ENCODE measurements around the gene GAB4. TPM values are rescaled to one million over a fixed set of nuclear protein-coding genes. Genes with fewer than 3 reads are reported as not detected.

Gene GAB4
- total and polyA plus RNA-seq, 2 of the 8 experiments (the other 6 are each of a cell fraction or from before 2014, with no cell fraction given) = 0.03 to 0.17 TPM

GRCh38 chr22:16968218-16968595 lies 39.8 kb downstream of the GAB4 start:
- Histone ChIP-seq H3K36me3 (ENCODE audit: control insufficient read depth in 2 of 4, insufficient read depth in 4 of 4, low read length in 3 of 4) (no peaks in the 10 kb centered on the region), H3K27ac (ENCODE audit: low read depth, low read length) (no peak overlapping the region), H3K23ac (ENCODE audit: insufficient read length) (no peak overlapping the region), H3K4me1 (replicated peaks in 1 of 4; ENCODE audit: control insufficient read depth in 3 of 4, insufficient read depth in 4 of 4, low read length in 3 of 4) (no peaks in the 10 kb centered on the region), H3K4me2 (ENCODE audit: insufficient read depth in 1 of 2, low read depth in 2 of 2, low read length in 2 of 2) (no peak overlapping the region), H3K9ac (replicated peaks in 1 of 4; ENCODE audit: extremely low read depth in 1 of 4, low read depth in 3 of 4, low read length in 3 of 4) (no peak overlapping the region), H4K20me1 (replicated peaks in 1 of 2; ENCODE audit: control insufficient read depth in 1 of 2, insufficient read depth in 2 of 2, low read length in 2 of 2) (no peaks in the 10 kb centered on the region), H3K23me2 (ENCODE audit: low read depth, low read length) (no peaks in the 10 kb centered on the region), H2AFZ (ENCODE audit: low read length) (no peak overlapping the region), H3K79me2 (ENCODE audit: control insufficient read depth in 1 of 2, insufficient read depth in 2 of 2, low read length in 2 of 2) (no peaks in the 10 kb centered on the region), H2BK15ac (ENCODE audit: low read length) (no peak overlapping the region), H3K27me3 (replicated peaks in 1 of 4; ENCODE audit: control insufficient read depth in 3 of 4, extremely low read depth in 1 of 4, insufficient read depth in 3 of 4, low read length in 3 of 4) (no peaks in the 10 kb centered on the region; a peak in 1 of 7 replicates), H2BK5ac (ENCODE audit: low read depth, low read length) (no peak overlapping the region), H3K18ac (ENCODE audit: extremely low read depth, low read length) (no peak overlapping the region), H3K4me3 (ENCODE audit: extremely low read depth in 1 of 4, insufficient read depth in 2 of 4, low read depth in 3 of 4, low read length in 4 of 4) (no peak overlapping the region), H3K14ac (ENCODE audit: insufficient read length) (no peak overlapping the region), H3K56ac (replicated peaks; ENCODE audit: insufficient read length, low read depth, low read length) (no peak overlapping the region), H4K8ac (ENCODE audit: extremely low read depth, insufficient read depth, low read length) (no peak overlapping the region; the same call in 1 of the 2 replicates), H3K4ac (replicated peaks; ENCODE audit: insufficient read length, low read depth, low read length) (no peak overlapping the region), H2BK20ac (ENCODE audit: low read length) (no peak overlapping the region), H3K9me3 (ENCODE audit: insufficient read depth in 2 of 2, low read depth in 1 of 2, low read length in 1 of 2) (peaks cover 65 to 82% of the 10 kb centered on the region in 2 experiments), H2AK5ac (ENCODE audit: low read depth, low read length) (no peak overlapping the region), H2BK12ac (ENCODE audit: low read depth, low read length) (no peak overlapping the region), H3K79me1 (ENCODE audit: low read depth, low read length) (no peaks in the 10 kb centered on the region), H2BK120ac (replicated peaks; ENCODE audit: low read depth, low read length) (no peak overlapping the region), H4K5ac (ENCODE audit: insufficient read length, low read depth, low read length) (no peak overlapping the region), H4K91ac (replicated peaks; ENCODE audit: insufficient read length, low read length) (no peak overlapping the region)
- ChIA-PET CTCF (ENCODE audit: partially characterized antibody) (no interaction called here), POLR2A (ENCODE audit: partially characterized antibody) (no interaction called here)
- 80% methylated on average over 7 of the region's 7 CpGs; no CpG with 5 or more reads in 1 of the 2 experiments for WGBS, 2 experiments (ENCODE audit: extremely low coverage in 1 of 2, insufficient coverage in 1 of 2, insufficient read length in 1 of 2, insufficient replicate concordance in 2 of 2, low coverage in 1 of 2, low lambda C conversion rate in 2 of 2, missing lambda C conversion rate in 1 of 2)
- DNase-seq (ENCODE audit: low read depth in 1 of 2, low spot score in 2 of 2) (no peak), FAIRE-seq (no peak)
- TF ChIP-seq CHD7 (IDR thresholded peaks at IDR 0.05; ENCODE audit: insufficient replicate concordance, low read length) = no peak

Data from H1 (cell line).